HG02623 (cell line): ENCODE measurements around the gene PCDHA4.
"Not testable (repeated sequence)": the region's sequence is repeated elsewhere in the genome, so short reads cannot be mapped to it uniquely, and the experiment has no call there.

Source experiments
- ATAC-seq: cut with Tn5 transposase; IDR thresholded peaks from one replicate; pipeline ENCODE4 v1.9.1; 2021; ENCODE audit warnings: moderate library complexity; ENCODE audit not compliant: unreplicated experiment

Gene PCDHA4

GRCh38 chr5:140821375-140822280, 14.8 kb downstream of the PCDHA4 start, which contains the start of gene PCDHA5:
PCDHA5 (plus strand) TSS chr5:140821613.
- ATAC-seq, result no peak

- ATAC-seq, result no peak
These were observed 15.4 kb downstream of the PCDHA4 start for GRCh38 chr5:140822281-140822629.

- not testable (repeated sequence) for ATAC-seq
These were observed 16.1 kb downstream of the PCDHA4 start for GRCh38 chr5:140822969-140823368.

- ATAC-seq, result no peak
These were observed 16.6 kb downstream of the PCDHA4 start for GRCh38 chr5:140823475-140823874.

GRCh38 chr5:140827704-140828361, 21.0 kb downstream of the PCDHA4 start, which contains the start of gene PCDHA6:
PCDHA6 (plus strand) TSS chr5:140827960; CDS start chr5:140828092, 132 bp downstream.
- ATAC-seq, result no peak

GRCh38 chr5:140828362-140828737, 21.5 kb downstream of the PCDHA4 start:
- ATAC-seq, result no peak

- ATAC-seq, result not testable (repeated sequence)
These were observed 22.9 kb downstream of the PCDHA4 start for GRCh38 chr5:140829511-140830501.

- no peak for ATAC-seq
These were observed 27.1 kb downstream of the PCDHA4 start, which contains the start of gene PCDHA7 for GRCh38 chr5:140833993-140834392. PCDHA7 (plus strand) TSS chr5:140834269; CDS start chr5:140834384, 115 bp downstream.

GRCh38 chr5:140834439-140835008, 27.7 kb downstream of the PCDHA4 start:
- ATAC-seq, result not testable (repeated sequence)

GRCh38 chr5:140835622-140836510, 29.0 kb downstream of the PCDHA4 start:
- ATAC-seq, result no peak

- no peak for ATAC-seq
These were observed 34.4 kb downstream of the PCDHA4 start, which contains the start of gene PCDHA8 for GRCh38 chr5:140840978-140841962. PCDHA8 (plus strand) TSS chr5:140841187; CDS start chr5:140841322, 135 bp downstream.

- no peak for ATAC-seq
These were observed 36.2 kb downstream of the PCDHA4 start for GRCh38 chr5:140842798-140843733.

GRCh38 chr5:140848139-140849102, 41.6 kb downstream of the PCDHA4 start, which contains the start of gene PCDHA9:
PCDHA9 (plus strand) TSS chr5:140848382; CDS start chr5:140848496, 114 bp downstream.
- ATAC-seq, result not testable (repeated sequence)

GRCh38 chr5:140849831-140850634, 43.2 kb downstream of the PCDHA4 start:
- not testable (repeated sequence) for ATAC-seq
